Naive B cell (primary cell): Measurements from ENCODE around the gene SMCO2. TPM values are rescaled to one million over a fixed set of nuclear protein-coding genes. Genes with fewer than 3 reads are reported as not detected.

Experiments
- ATAC-seq, 2 donors: fragments of 150-1000 bp; cut with Tn5 transposase; 2 replicates each; pipeline ENCODE4 v1.10.0; 2021; ENCODE audit warnings: low read depth in 2 of 2, mild to moderate bottlenecking in 2 of 2, moderate library complexity in 2 of 2
- DNase-seq: peaks from one replicate; pipeline ENCODE4 v3.0.0; 2022
- H3K27ac Mint-ChIP-seq, 6 donors: one replicate each; pipeline ENCODE4 v1.8.0; 2020 to 2022; ENCODE audit warnings: mild to moderate bottlenecking in 6 of 6, mixed read lengths in 6 of 6, moderate library complexity in 5 of 6, inconsistent platforms in 2 of 6
- H3K27me3 Mint-ChIP-seq, 3 donors: one replicate each; pipeline ENCODE4 v1.8.0; 2021 to 2022; ENCODE audit warnings: mixed read lengths in 3 of 3, mild to moderate bottlenecking in 1 of 3
- H3K36me3 Mint-ChIP-seq, 2 donors: one replicate each; pipeline ENCODE4 v1.8.0; 2020 to 2022; ENCODE audit warnings: mixed read lengths in 2 of 2, inconsistent platforms in 1 of 2, mild to moderate bottlenecking in 1 of 2
- H3K4me1 Mint-ChIP-seq, 3 donors: one replicate each; pipeline ENCODE4 v1.8.0; 2020 to 2022; ENCODE audit warnings: mixed read lengths in 3 of 3, inconsistent platforms in 1 of 3, mild to moderate bottlenecking in 1 of 3, moderate library complexity in 1 of 3
- H3K4me3 Mint-ChIP-seq, 8 donors: one replicate each; pipeline ENCODE4 v1.8.0; 2020 to 2022; ENCODE audit warnings: mild to moderate bottlenecking in 8 of 8, mixed read lengths in 8 of 8, moderate library complexity in 8 of 8, inconsistent platforms in 2 of 8
- H3K9me3 Mint-ChIP-seq, 7 donors: one replicate each; pipeline ENCODE4 v1.8.0; 2020 to 2022; ENCODE audit warnings: mixed read lengths in 7 of 7, mild to moderate bottlenecking in 5 of 7, inconsistent platforms in 2 of 7, moderate library complexity in 1 of 7
- polyA plus RNA-seq, 6 donors: library from polyadenylated mRNA; unstranded; fragments of 300-500 nt; fragmentation: Illumina TruSeq; gene quantifications; one replicate each; pipeline ENCODE4 v1.2.3, GENCODE V29; 2021; ENCODE audit warnings: low read depth in 6 of 6

Gene SMCO2
- polyA plus RNA-seq, 6 donors from 2014 or later, result not detected

- peaks cover 0 to 7% (median 0%) of the 10 kb centered on the region in 7 donors for H3K9me3 Mint-ChIP-seq
- peak overlapping the region in 2 of 8 donors; percentile 30 to 65 for H3K4me3 Mint-ChIP-seq
- H3K27ac Mint-ChIP-seq, result peak overlapping the region in 3 of 6 donors; percentile 10 to 64 (median 10)
- ATAC-seq, result peak; percentile 27 to 60
- H3K36me3 Mint-ChIP-seq, result no peaks in the 10 kb centered on the region
- no peaks in the 10 kb centered on the region for H3K27me3 Mint-ChIP-seq
- peak; percentile 11 for DNase-seq
- H3K4me1 Mint-ChIP-seq, result peaks cover 23 to 36% (median 29%) of the 10 kb centered on the region in 3 donors
These were observed 11.6 kb upstream of the SMCO2 start for GRCh38 chr12:27434673-27435565.

DNA sequence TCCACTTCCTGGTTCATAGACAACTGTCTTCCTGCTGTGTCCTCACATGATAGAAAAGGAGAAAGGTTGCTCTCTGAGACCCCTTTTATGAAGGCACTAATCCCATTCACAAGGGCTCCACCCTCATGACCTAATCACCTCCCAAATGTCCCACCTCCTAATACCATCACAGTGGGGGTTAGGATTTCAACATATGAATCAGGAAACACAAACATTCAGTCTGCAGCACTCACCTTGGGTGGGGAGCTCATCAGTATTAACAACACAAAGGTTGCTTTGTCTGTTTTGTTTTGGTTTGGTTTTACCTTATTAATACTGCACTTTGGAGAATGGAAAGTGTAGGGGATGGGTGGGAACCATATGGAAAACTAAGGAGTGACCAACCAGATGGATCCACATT is 10.5 kb upstream of the SMCO2 start:
- H3K4me1 Mint-ChIP-seq, result peaks cover 23 to 35% (median 29%) of the 10 kb centered on the region in 3 donors
- H3K9me3 Mint-ChIP-seq, result peaks cover 0 to 7% (median 0%) of the 10 kb centered on the region in 7 donors
- H3K27ac Mint-ChIP-seq, result no peak overlapping the region
- no peaks in the 10 kb centered on the region for H3K27me3 Mint-ChIP-seq
- peak overlapping the region in 3 of 8 donors; percentile 7 to 48 (median 48) for H3K4me3 Mint-ChIP-seq
- no peaks in the 10 kb centered on the region for H3K36me3 Mint-ChIP-seq
- ATAC-seq (no peak), DNase-seq (no peak)

DNA sequence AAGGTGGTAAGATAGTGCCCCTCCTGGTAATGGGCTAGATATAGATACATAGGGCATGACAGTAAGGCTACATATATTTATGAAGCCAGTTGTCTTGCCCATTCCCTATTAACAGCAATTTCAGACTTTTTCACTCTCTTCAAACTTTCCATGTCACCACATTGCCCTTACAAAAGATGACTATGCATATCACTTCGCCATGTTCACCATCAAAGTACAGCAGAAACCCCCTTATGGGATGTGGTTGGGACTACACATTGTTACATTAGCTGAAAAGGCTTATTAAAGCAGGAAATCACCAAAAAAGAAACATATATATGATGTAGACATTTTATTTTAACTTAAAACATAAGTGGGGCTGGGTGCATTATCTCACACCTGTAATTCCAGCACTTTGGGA is 9.8 kb upstream of the SMCO2 start:
- Mint-ChIP-seq H3K27ac (no peak overlapping the region), H3K27me3 (no peaks in the 10 kb centered on the region), H3K36me3 (no peaks in the 10 kb centered on the region), H3K9me3 (peaks cover 0 to 1% (median 0%) of the 10 kb centered on the region in 7 donors), H3K4me3 (no peak overlapping the region), H3K4me1 (peaks cover 23 to 30% (median 23%) of the 10 kb centered on the region in 3 donors)
- DNase-seq (no peak), ATAC-seq (no peak)

DNA sequence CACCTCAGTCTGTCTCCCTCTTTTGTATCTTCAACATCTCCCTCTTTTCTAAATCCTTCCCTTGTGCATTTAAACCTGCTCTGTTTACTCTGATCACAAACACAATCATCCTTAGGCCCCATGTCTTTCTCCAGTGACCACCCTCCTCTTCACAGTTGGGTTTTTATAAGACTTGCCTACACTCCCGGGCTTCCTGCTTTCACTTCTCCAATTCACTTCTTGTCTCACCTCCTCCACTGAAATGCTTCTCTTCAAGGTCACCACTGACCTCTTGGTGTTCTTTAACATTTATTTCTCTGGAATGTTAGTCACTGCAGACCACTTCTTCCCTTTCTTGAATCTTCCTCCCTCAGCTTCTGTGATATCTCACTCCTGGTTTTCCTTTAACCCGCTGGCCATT is 8.7 kb upstream of the SMCO2 start:
- Mint-ChIP-seq H3K9me3 (no peaks in the 10 kb centered on the region), H3K4me3 (peak overlapping the region in 2 of 8 donors; percentile 17 to 57), H3K4me1 (peaks cover 23 to 30% (median 23%) of the 10 kb centered on the region in 3 donors), H3K27me3 (no peaks in the 10 kb centered on the region), H3K36me3 (no peaks in the 10 kb centered on the region), H3K27ac (peak overlapping the region in 2 of 6 donors; percentile 3 to 53)
- ATAC-seq (peak; percentile 46 to 67), DNase-seq (peak; percentile 11)

DNA sequence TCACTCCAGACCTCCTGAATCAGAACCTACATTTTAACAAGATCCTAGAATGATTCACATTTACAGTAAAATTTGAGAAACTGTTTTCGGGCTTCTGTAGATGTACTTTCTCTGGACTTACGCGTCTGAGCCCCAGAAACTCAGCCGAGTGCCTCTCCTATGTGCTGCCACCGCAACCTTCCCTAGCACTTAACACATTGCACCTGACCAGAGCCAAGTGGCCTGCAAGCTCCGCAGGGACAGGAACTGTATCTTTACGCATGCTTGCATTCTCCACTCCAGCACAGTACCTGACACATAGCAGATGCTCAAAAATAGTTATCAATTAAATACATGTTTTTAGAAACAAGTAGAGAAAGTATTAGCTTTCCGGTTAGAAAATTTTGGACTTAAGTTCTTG is 1.2 kb downstream of the SMCO2 start:
- no peaks in the 10 kb centered on the region for H3K4me1 Mint-ChIP-seq
- no peaks in the 10 kb centered on the region for H3K27me3 Mint-ChIP-seq
- no peak overlapping the region for H3K4me3 Mint-ChIP-seq
- peaks cover 5 to 19% (median 14%) of the 10 kb centered on the region in 7 donors for H3K9me3 Mint-ChIP-seq
- DNase-seq, result no peak
- no peak for ATAC-seq
- H3K36me3 Mint-ChIP-seq, result no peaks in the 10 kb centered on the region
- no peak overlapping the region for H3K27ac Mint-ChIP-seq

DNA sequence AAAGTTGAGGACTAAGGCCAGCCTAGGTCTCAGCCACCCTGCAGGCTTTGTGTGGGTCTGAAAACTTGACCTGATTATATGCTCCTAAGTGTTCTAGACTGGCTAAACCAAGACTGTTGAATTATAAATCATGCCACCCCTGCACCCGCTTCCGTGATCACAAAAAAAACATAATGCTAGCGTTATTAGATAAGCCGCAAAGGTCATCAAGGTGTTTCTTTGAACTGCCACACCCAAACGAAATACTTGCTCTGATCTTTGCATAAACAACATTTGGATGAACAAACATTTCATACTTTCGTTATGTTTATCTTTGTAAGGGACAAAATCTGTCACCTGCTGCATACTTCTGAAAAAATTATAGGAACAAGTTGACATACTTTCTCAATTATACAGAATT is 2.5 kb downstream of the SMCO2 start:
- no peak overlapping the region for H3K4me3 Mint-ChIP-seq
- no peak for DNase-seq
- H3K27me3 Mint-ChIP-seq, result no peaks in the 10 kb centered on the region
- H3K36me3 Mint-ChIP-seq, result no peaks in the 10 kb centered on the region
- no peak overlapping the region for H3K27ac Mint-ChIP-seq
- peaks cover 5 to 19% (median 14%) of the 10 kb centered on the region in 7 donors for H3K9me3 Mint-ChIP-seq
- no peak for ATAC-seq
- H3K4me1 Mint-ChIP-seq, result no peaks in the 10 kb centered on the region

DNA sequence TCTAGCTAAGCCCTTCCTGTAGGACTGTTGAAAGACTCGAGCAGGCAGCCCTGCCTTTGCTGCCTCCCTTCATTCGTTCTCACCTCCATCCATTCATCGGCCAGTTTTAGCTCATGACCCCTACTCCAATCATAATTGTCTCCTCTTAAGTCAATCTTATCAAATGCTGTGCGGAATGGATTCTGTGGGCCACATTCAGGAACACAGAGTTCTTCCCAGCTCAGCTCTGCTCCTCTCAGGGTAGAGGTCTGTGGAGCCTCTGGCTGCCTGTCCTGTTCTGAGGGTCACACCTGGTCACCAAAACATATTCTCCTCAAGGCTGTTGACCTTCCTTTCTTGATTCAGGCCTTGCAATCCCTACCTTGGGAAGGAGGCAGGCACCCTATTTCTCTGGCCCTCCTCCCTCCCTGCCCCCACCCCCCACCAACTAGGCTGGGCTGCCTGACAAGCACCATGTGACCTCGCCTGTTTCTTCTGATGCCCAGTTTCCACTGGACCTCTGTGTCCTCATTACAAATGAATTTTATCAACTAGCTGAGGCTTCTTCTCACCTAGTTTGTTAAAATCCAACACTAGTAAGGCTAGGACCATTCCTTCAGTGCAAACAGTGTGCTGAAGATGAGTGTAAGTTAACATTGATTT is 3.5 kb downstream of the SMCO2 start:
- no peak for DNase-seq
- Mint-ChIP-seq H3K36me3 (no peaks in the 10 kb centered on the region), H3K4me1 (no peaks in the 10 kb centered on the region), H3K27ac (no peak overlapping the region), H3K4me3 (no peak overlapping the region), H3K9me3 (peaks cover 5 to 19% (median 14%) of the 10 kb centered on the region in 7 donors), H3K27me3 (no peaks in the 10 kb centered on the region)
- no peak for ATAC-seq

GRCh38 chr12:27451036-27451825 is 4.7 kb downstream of the SMCO2 start:
- H3K9me3 Mint-ChIP-seq, result peaks cover 5 to 10% (median 8%) of the 10 kb centered on the region in 7 donors
- H3K36me3 Mint-ChIP-seq, result no peaks in the 10 kb centered on the region
- ATAC-seq, result no peak
- no peaks in the 10 kb centered on the region for H3K4me1 Mint-ChIP-seq
- H3K27me3 Mint-ChIP-seq, result no peaks in the 10 kb centered on the region
- no peak overlapping the region for H3K27ac Mint-ChIP-seq
- no peak overlapping the region for H3K4me3 Mint-ChIP-seq
- no peak for DNase-seq

GRCh38 chr12:27453421-27453820 is 6.9 kb downstream of the SMCO2 start:
- Mint-ChIP-seq H3K4me3 (no peak overlapping the region), H3K9me3 (peaks cover 0 to 2% (median 0%) of the 10 kb centered on the region in 7 donors), H3K4me1 (no peaks in the 10 kb centered on the region), H3K36me3 (no peaks in the 10 kb centered on the region), H3K27me3 (peaks cover 0 to 9% (median 0%) of the 10 kb centered on the region in 3 donors), H3K27ac (no peak overlapping the region)
- DNase-seq (no peak), ATAC-seq (no peak)

GRCh38 chr12:27455589-27455988 is 9.1 kb downstream of the SMCO2 start:
- ATAC-seq (no peak), DNase-seq (no peak)
- no peaks in the 10 kb centered on the region for H3K36me3 Mint-ChIP-seq
- peaks cover 0 to 6% (median 3%) of the 10 kb centered on the region in 3 donors for H3K4me1 Mint-ChIP-seq
- H3K9me3 Mint-ChIP-seq, result peaks cover 0 to 2% (median 0%) of the 10 kb centered on the region in 7 donors
- H3K27me3 Mint-ChIP-seq, result peaks cover 0 to 19% (median 8%) of the 10 kb centered on the region in 3 donors
- no peak overlapping the region for H3K4me3 Mint-ChIP-seq
- no peak overlapping the region for H3K27ac Mint-ChIP-seq

DNA sequence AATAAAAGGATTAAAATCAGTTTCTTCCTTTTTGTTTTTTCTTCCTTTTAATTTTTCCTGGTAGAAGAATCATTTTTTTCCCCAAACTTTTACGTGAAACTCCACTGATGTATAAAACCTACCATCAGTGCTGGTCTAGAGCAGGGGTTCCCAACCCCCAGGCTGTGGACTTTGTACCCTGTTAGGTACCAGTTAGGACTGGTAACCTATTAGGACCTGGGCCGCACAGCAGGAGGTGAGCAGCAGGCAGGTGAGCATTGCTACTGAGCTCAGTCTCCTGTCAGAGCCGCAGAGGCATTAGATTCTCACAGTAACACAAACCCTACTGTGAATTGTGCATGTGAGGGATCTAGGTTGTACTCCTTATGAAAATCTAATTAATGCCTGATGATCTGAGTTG is 10.1 kb downstream of the SMCO2 start:
- no peak overlapping the region for H3K27ac Mint-ChIP-seq
- ATAC-seq, result no peak
- no peaks in the 10 kb centered on the region for H3K36me3 Mint-ChIP-seq
- H3K4me3 Mint-ChIP-seq, result no peak overlapping the region
- peaks cover 0 to 7% (median 3%) of the 10 kb centered on the region in 3 donors for H3K4me1 Mint-ChIP-seq
- peaks cover 0 to 19% (median 8%) of the 10 kb centered on the region in 3 donors for H3K27me3 Mint-ChIP-seq
- peaks cover 0 to 2% (median 0%) of the 10 kb centered on the region in 7 donors for H3K9me3 Mint-ChIP-seq
- DNase-seq, result no peak

GRCh38 chr12:27460471-27460978 is 14.0 kb downstream of the SMCO2 start:
- Mint-ChIP-seq H3K4me3 (no peak overlapping the region), H3K4me1 (peaks cover 0 to 12% (median 3%) of the 10 kb centered on the region in 3 donors)

More at GRCh38 chr12:27460471-27460978, 14.0 kb downstream of the SMCO2 start:
- H3K9me3 Mint-ChIP-seq, result no peaks in the 10 kb centered on the region
- DNase-seq, result no peak
- no peaks in the 10 kb centered on the region for H3K36me3 Mint-ChIP-seq
- H3K27me3 Mint-ChIP-seq, result peaks cover 0 to 19% (median 8%) of the 10 kb centered on the region in 3 donors
- H3K27ac Mint-ChIP-seq, result peak overlapping the region in 1 of 6 donors; percentile 6
- no peak for ATAC-seq
